NB4 (cell line): ENCODE data around the gene EXOSC6.
"Not testable (repeated sequence)": the region's sequence is repeated elsewhere in the genome, so short reads cannot be mapped to it uniquely, and the experiment has no call there.

Experiments
- DNase-seq: peaks from one replicate; pipeline ENCODE4 v3.0.0; 2010; ENCODE audit warnings: low read depth
- H3K4me3 ChIP-seq: one replicate; pipeline ENCODE4 v1.5.1; 2011; ENCODE audit warnings: mild to moderate bottlenecking, low read depth, low read length, moderate library complexity

EXOSC6 gene

GRCh38 chr16:70198230-70198629, 53.5 kb downstream of the EXOSC6 start:
- H3K4me3 ChIP-seq, DNase-seq: not testable (repeated sequence)

- not testable (repeated sequence) for H3K4me3 ChIP-seq, DNase-seq
Observed at GRCh38 chr16:70197611-70198010, 54.1 kb downstream of the EXOSC6 start.
